IMR-90 (cell line): ENCODE data around the gene NKX6-1. TPM values are rescaled to one million over a fixed set of nuclear protein-coding genes. Genes with fewer than 3 reads are reported as not detected.

Experiments used
- ATAC-seq: fragments of 200-7000 bp; cut with Tn5 transposase; 2 replicates; pipeline ENCODE4 v1.9.1; 2020; ENCODE audit warnings: low read depth, mild to moderate bottlenecking, moderate library complexity
- BruUV-seq: library from RNA; stranded (reverse); fragments of 400-500 nt; replicated peaks from 2 replicates; lab custom pipeline; 2021; lab: Mats Ljungman, UMichigan
- CTCF ChIA-PET: fragments of 300-600 bp; formaldehyde crosslinking; extraction: SDS; loops from one replicate; lab custom pipeline; 2021; ENCODE audit warnings: antibody characterized with exemption; lab: Yijun Ruan, JAX
- POLR2A ChIA-PET: fragments of 300-600 bp; sonication (Branson Sonifier 250); formaldehyde crosslinking; loops from one replicate; lab custom pipeline; 2022; ENCODE audit warnings: antibody characterized with exemption; ENCODE audit not compliant: unreplicated experiment; lab: Charles Lee
- DNase-seq: peaks from one replicate; pipeline ENCODE4 v3.0.0; 2013
- H2AFZ ChIP-seq: replicated peaks from 2 replicates; pipeline ENCODE3; 2013; ENCODE audit warnings: low read length, mild to moderate bottlenecking; ENCODE audit not compliant: poor library complexity
- H2AK5ac ChIP-seq: 2 replicates; pipeline ENCODE4 v1.6.1; 2013; ENCODE audit warnings: low read depth, low read length, inconsistent platforms
- H2AK9ac ChIP-seq: replicated peaks from 2 replicates; pipeline ENCODE3; 2013; ENCODE audit warnings: mild to moderate bottlenecking, low read depth, low read length, moderate library complexity; ENCODE audit not compliant: poor library complexity
- H2BK120ac ChIP-seq: 2 replicates; pipeline ENCODE4 v1.6.1; 2013; ENCODE audit warnings: low read depth, low read length, inconsistent platforms
- H2BK15ac ChIP-seq: 3 replicates; pipeline ENCODE4 v1.6.1; 2013; ENCODE audit warnings: low read depth, low read length, inconsistent platforms
- H2BK20ac ChIP-seq: 2 replicates; pipeline ENCODE4 v1.6.1; 2013; ENCODE audit warnings: low read depth, mild to moderate bottlenecking, inconsistent platforms, low read length, moderate library complexity
- H2BK5ac ChIP-seq: 2 replicates; pipeline ENCODE4 v1.6.1; 2013; ENCODE audit warnings: mild to moderate bottlenecking, low read depth, low read length, inconsistent platforms; ENCODE audit not compliant: poor library complexity, severe bottlenecking
- H3K14ac ChIP-seq: replicated peaks from 2 replicates; pipeline ENCODE4 v1.6.1; 2013; ENCODE audit warnings: low read depth, low read length, inconsistent platforms
- H3K18ac ChIP-seq: 2 replicates; pipeline ENCODE4 v1.6.1; 2013; ENCODE audit warnings: low read depth, low read length, control low read depth
- H3K23ac ChIP-seq: 2 replicates; pipeline ENCODE4 v1.6.1; 2013; ENCODE audit warnings: low read depth, low read length, inconsistent platforms
- H3K27ac ChIP-seq: 2 replicates; pipeline ENCODE4 v1.5.1; 2013; ENCODE audit warnings: mild to moderate bottlenecking, control low read depth, low read length; ENCODE audit not compliant: insufficient read depth
- H3K27me3 ChIP-seq: 2 replicates; pipeline ENCODE4 v1.6.1; 2013; ENCODE audit warnings: low read length; ENCODE audit not compliant: control insufficient read depth, insufficient read depth
- H3K36me3 ChIP-seq: 2 replicates; pipeline ENCODE4 v1.6.1; 2013; ENCODE audit warnings: low read length, mixed read lengths; ENCODE audit not compliant: control insufficient read depth, insufficient read depth
- H3K4ac ChIP-seq: 2 replicates; pipeline ENCODE4 v1.6.1; 2013; ENCODE audit warnings: low read depth, low read length, inconsistent platforms
- H3K4me1 ChIP-seq: 2 replicates; pipeline ENCODE4 v1.6.1; 2013; ENCODE audit warnings: low read length, mixed read lengths; ENCODE audit not compliant: control insufficient read depth, insufficient read depth
- H3K4me2 ChIP-seq: 2 replicates; pipeline ENCODE4 v1.6.1; 2013; ENCODE audit warnings: low read depth, mild to moderate bottlenecking, control low read depth, low read length, moderate library complexity
- H3K4me3 ChIP-seq: 2 replicates; pipeline ENCODE4 v1.5.1; 2013; ENCODE audit warnings: low read depth, mild to moderate bottlenecking, control low read depth, low read length, moderate library complexity; ENCODE audit not compliant: insufficient read depth
- H3K56ac ChIP-seq: 2 replicates; pipeline ENCODE4 v1.6.1; 2013; ENCODE audit warnings: low read length, inconsistent platforms; ENCODE audit not compliant: insufficient read depth; ENCODE audit errors: extremely low read depth
- H3K79me1 ChIP-seq, 2 experiments: 2 replicates each; pipeline ENCODE4 v1.6.1; 2013; ENCODE audit warnings: low read length in 2 of 2, inconsistent platforms in 1 of 2, low read depth in 1 of 2
- H3K9ac ChIP-seq: 2 replicates; pipeline ENCODE4 v1.6.1; 2013; ENCODE audit warnings: low read depth, low read length, control low read depth
- H3K9me1 ChIP-seq: 2 replicates; pipeline ENCODE4 v1.6.1; 2013; ENCODE audit warnings: low read length, inconsistent platforms; ENCODE audit not compliant: insufficient read depth
- H3K9me3 ChIP-seq: 2 replicates; pipeline ENCODE4 v1.6.1; 2013; ENCODE audit warnings: low read length; ENCODE audit not compliant: control insufficient read depth, insufficient read depth
- H4K20me1 ChIP-seq: 2 replicates; pipeline ENCODE4 v1.6.1; 2013; ENCODE audit warnings: low read length, inconsistent platforms; ENCODE audit not compliant: insufficient read depth
- H4K5ac ChIP-seq: 2 replicates; pipeline ENCODE4 v1.6.1; 2013; ENCODE audit warnings: mild to moderate bottlenecking, low read depth, low read length, control low read depth
- H4K8ac ChIP-seq, 2 experiments: 2 replicates each; pipeline ENCODE4 v1.6.1; 2013; ENCODE audit warnings: low read depth in 2 of 2, low read length in 2 of 2, control low read depth in 1 of 2, inconsistent platforms in 1 of 2
- H4K91ac ChIP-seq: 2 replicates; pipeline ENCODE4 v1.6.1; 2013; ENCODE audit warnings: low read depth, low read length, inconsistent platforms; ENCODE audit not compliant: insufficient read depth
- BHLHE40 ChIP-seq: fragments of 150-350 bp; IDR thresholded peaks from 2 replicates; pipeline ENCODE4 v1.6.1; 2016; ENCODE audit warnings: mild to moderate bottlenecking, low read depth, low read length
- CEBPB ChIP-seq: IDR thresholded peaks from 2 replicates; pipeline ENCODE4 v1.6.1; 2012; ENCODE audit warnings: low read depth, low read length, improper control_type of control experiment
- CTCF ChIP-seq: conservative IDR thresholded peaks from 2 replicates; pipeline ENCODE4 v1.5.1; 2012; ENCODE audit warnings: mild to moderate bottlenecking, low read depth, low read length, improper control_type of control experiment
- MAZ ChIP-seq: IDR thresholded peaks from 2 replicates; pipeline ENCODE4 v1.6.1; 2012; ENCODE audit warnings: low read depth, mild to moderate bottlenecking, low read length, improper control_type of control experiment, moderate library complexity, borderline replicate concordance
- MXI1 ChIP-seq: IDR thresholded peaks from 2 replicates; pipeline ENCODE4 v1.6.1; 2012; ENCODE audit warnings: low read depth, mild to moderate bottlenecking, low read length, moderate library complexity, borderline replicate concordance
- SMC3 ChIP-seq: fragments of 150-350 bp; IDR thresholded peaks from 2 replicates; pipeline ENCODE4 v1.6.1; 2016; ENCODE audit warnings: low read depth, mild to moderate bottlenecking, antibody characterized with exemption, low read length, moderate library complexity
- WGBS, 2 experiments: methylation state at CpG; one replicate each; pipeline versions ENCODE4 v1.1.5 to v1.1.7; 2013; ENCODE audit warnings: missing lambda C conversion rate in 2 of 2; ENCODE audit not compliant: insufficient read length in 1 of 2; ENCODE audit errors: extremely low coverage in 2 of 2; 5-methylcytosine and 5-hydroxymethylcytosine counted together
- dilution Hi-C: fragments of 300-500 bp; cut with HindIII; formaldehyde crosslinking; loops from one replicate; pipeline ENCODE4 v1.14.3; 2018; ENCODE audit warnings: low sequenced_read_pairs; ENCODE audit not compliant: unreplicated experiment
- in situ Hi-C: fragments of 300-500 bp; cut with MboI; formaldehyde crosslinking; loops from 3 replicates; pipeline ENCODE4 v1.14.3; 2019; ENCODE audit warnings: low sequenced_read_pairs, inconsistent platforms, mixed read lengths
- intact Hi-C: fragments of 100-400 bp; cut with micrococcal nuclease; formaldehyde crosslinking; loops from 2 replicates; pipeline ENCODE4 v1.10.0; 2022
- polyA plus RNA-seq, 3 experiments: library from polyadenylated mRNA; depleted of rRNA; stranded (reverse); fragments of >200 nt; gene quantifications; 2 replicates each; pipeline ENCODE4 v1.2.3, GENCODE V29; 2012; ENCODE audit warnings: low replicate concordance in 1 of 3
- total RNA-seq: library from RNA; depleted of rRNA; stranded (reverse); fragments of >200 nt; gene quantifications from 2 replicates; pipeline ENCODE4 v1.2.3, GENCODE V29; 2012

NKX6-1 gene
- total and polyA plus RNA-seq, 2 of the 4 experiments (the other 2 are of a cell fraction) = under 0.01 to 0.24 TPM

DNA sequence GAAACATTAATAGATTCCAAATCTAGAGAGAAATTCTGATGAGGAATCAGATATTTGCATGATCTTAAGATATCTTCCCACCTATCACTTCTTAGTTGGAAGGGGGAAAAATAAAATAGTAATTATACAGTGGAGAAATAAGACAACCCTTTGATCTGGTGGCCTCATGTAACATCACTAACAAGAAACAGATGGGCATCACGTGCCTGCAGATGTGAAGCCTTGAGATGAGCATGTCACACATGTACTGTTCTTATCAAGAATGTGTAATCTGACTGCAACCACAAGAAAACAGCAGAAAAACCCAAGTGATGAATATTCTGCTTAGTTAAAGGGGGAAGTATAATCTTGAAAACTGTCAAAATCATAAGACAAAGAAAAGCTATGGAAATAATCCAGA, 31.4 kb upstream of the NKX6-1 start:
- H3K36me3 ChIP-seq = no peaks in the 10 kb centered on the region
- H4K20me1 ChIP-seq = no peaks in the 10 kb centered on the region
- H3K9me1 ChIP-seq = no peaks in the 10 kb centered on the region
- no peaks in the 10 kb centered on the region for H3K79me1 ChIP-seq
- H2BK15ac ChIP-seq = no peak overlapping the region
- H4K8ac ChIP-seq = no peak overlapping the region
- no peak overlapping the region for H3K4me2 ChIP-seq
- H4K91ac ChIP-seq = no peak overlapping the region
- no peaks in the 10 kb centered on the region for H3K4me1 ChIP-seq
- no peak overlapping the region for H3K9ac ChIP-seq
- H3K56ac ChIP-seq = no peak overlapping the region
- no peak overlapping the region for H2BK5ac ChIP-seq
- TF ChIP-seq CEBPB (no peak), MXI1 (no peak), CTCF (no peak), MAZ (no peak), BHLHE40 (0 out of 2 replicates have a peak, but pooled peaks have one; percentile 7), SMC3 (no peak)
- H3K9me3 ChIP-seq = no peaks in the 10 kb centered on the region
- DNase-seq (peak; percentile 4), ATAC-seq (no peak)
- ChIA-PET POLR2A (no interaction called here), CTCF (interaction anchor here (0.7 kb wide), 1 partner anchor 290 kb away, joined by 3 read pairs; no protein-coding TSS in a partner anchor)
- no peak overlapping the region for H3K4ac ChIP-seq
- no CpG with 5 or more reads among the region's 1 CpG for WGBS, 2 experiments
- H4K5ac ChIP-seq = no peak overlapping the region
- in situ Hi-C loops (no loop called here), intact Hi-C loops (no loop called here), dilution Hi-C loops (no loop called here)
- H3K27me3 ChIP-seq = no peaks in the 10 kb centered on the region; the same call in 1 of the 2 replicates
- H2BK120ac ChIP-seq = no peak overlapping the region
- no TSS peak for BruUV-seq
- H3K27ac ChIP-seq = no peak overlapping the region
- H3K23ac ChIP-seq = no peak overlapping the region
- H2AFZ ChIP-seq = no peak overlapping the region
- no peak overlapping the region for H2AK5ac ChIP-seq
- H2AK9ac ChIP-seq = no peak overlapping the region
- no peak overlapping the region for H2BK20ac ChIP-seq
- no peak overlapping the region for H3K4me3 ChIP-seq
- H3K14ac ChIP-seq = no peak overlapping the region
- no peak overlapping the region for H3K18ac ChIP-seq
